VCaP (cell line): ENCODE measurements around the gene TPCN1.

Source experiments
- H3K27ac ChIP-seq: fragments of 450-650 bp; 2 replicates; pipeline ENCODE4 v1.5.1; 2017
- CTCF ChIP-seq: fragments of 450-650 bp; conservative IDR thresholded peaks from 2 replicates; pipeline ENCODE4 v1.5.1; 2017; ENCODE audit warnings: mild to moderate bottlenecking, moderate library complexity

The TPCN1 gene

GRCh38 chr12:113220593-113221180 is 577 bp upstream of the TPCN1 start:
- H3K27ac ChIP-seq = peak overlapping the region; percentile 94
- TF ChIP-seq CTCF = no peak

DNA sequence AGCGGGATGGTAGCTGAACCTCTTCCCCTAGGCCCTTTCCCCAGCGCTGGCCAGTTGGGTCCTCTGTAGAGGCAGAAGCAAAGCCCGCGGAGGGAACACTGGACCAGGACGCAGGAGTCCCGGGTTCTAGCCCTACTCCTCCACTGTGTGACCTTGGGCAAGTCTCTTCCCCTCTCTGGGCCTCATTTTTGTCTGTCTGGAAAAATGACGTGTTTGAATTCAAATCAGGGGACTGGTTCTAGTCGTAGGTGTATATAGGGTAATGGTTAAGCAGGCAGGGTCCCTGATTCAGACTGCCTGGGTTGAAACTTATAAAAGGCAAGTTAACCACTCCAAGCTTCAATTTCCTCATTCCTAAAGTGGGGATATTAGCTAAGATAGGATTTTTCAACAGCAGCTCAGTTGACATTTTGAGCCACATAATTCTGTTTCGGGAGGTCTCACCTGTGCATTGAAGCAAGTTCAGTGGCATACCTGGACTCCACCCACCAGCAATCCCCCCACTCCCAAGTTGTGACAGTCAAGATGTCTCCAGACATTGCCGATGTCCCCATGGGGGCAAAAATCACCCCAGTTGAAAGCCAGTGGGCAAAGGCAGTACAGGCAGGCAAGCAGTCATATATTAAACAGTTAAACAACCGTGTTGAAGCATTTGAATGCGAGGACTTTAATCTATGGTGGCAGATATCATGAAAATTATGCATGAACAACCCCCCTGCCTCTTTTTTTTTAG is 899 bp downstream of the TPCN1 start:
- TF ChIP-seq CTCF = no peak
- H3K27ac ChIP-seq = peak overlapping the region; percentile 94

DNA sequence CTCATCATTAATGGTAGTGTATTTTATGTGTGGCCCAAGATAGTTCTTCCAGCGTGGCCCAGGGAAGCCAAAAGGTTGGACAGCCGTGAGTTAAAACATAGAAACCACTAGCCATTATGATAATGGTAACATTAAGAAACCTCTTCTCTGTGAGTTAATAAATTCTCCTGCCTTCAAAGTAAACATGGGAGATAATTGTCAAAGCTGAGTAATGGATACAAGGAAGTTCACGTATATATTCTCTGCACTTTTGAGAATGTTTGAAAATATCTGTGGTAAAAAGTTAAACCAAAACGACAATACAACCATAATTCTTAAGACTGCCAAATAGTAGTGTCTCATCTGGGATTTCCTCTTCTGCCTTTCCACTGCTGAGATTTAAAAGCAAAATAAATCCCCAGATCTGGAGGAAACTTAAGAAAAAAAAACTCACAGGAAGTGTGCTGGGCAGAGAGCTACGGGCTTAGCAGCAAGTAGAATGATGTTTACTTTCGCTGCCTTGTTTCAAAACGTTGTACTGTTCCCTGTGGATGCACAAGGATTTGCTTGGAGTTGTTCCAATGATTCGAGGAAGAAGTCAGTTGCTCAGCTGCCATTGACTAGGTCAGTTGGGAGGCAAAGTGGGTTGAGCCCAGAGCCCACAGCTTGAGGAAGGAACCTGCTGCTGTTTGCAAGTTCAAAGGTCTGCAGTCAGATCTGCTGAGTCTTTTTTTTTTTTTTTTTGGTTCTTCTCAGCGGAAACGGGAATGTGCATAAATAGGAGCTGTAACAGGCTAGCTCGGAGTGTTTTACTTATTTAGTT is 1.7 kb downstream of the TPCN1 start:
- peak overlapping the region; percentile 94 for H3K27ac ChIP-seq
- TF ChIP-seq CTCF = no peak

DNA sequence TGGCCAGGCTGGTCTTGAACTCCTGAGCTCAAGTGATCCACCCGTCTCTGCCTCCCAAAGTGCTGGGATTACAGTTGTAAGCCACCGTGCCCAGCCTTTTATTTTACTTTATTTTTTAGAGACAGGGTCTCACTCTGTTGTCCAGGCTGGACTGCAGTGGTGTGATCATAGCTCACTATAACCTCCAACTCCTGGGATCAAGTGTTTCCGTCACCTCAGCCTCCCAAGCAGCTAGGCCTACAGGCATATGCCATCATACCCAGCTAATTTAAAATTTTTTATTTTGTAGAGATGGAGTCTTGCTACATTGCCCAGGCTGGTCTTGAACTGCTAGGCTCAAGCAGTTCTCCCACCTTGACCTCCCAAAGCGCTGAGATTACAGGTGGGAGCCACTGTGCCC is 3.7 kb downstream of the TPCN1 start:
- peak overlapping the region; percentile 94 for H3K27ac ChIP-seq
- no peak for TF ChIP-seq CTCF

- TF ChIP-seq CTCF = no peak
- peak overlapping the region; percentile 23; the same call in 1 of the 2 replicates for H3K27ac ChIP-seq
Measured at GRCh38 chr12:113226696-113227568, 5.7 kb downstream of the TPCN1 start.

DNA sequence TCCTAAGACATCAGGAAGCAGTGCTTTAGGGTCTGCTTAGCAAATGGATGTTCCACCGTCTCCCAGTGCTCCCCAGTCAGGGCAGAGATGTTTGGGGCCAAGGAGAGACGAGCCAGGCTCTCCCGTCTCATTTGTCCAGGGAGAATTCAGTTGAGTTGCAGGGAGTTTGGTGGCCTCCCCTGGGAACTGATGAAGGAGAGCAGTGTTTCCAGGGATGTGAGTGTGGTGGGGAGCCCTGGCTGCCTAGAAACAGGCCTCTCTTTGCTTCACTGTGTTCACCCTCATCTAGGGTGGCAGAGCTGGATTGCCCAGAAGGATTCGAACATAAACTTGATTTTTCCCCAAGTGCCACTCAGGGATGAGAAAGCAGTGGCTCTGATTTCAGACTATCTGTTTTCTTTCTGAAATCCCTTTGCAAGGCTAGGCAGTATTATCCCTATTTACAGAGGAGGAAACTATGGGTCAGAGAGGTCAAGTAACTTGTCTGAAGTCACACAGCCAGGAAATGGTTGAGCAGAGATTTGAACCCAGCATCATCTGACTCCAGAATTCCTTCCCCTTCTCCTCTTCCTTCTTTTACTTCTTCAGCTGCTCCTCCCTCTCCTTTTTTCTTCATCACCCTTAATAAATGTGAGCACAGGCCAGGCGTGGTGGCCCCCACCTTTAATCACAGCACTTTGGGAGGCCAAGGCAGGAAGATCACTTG is 6.6 kb downstream of the TPCN1 start:
- no peak for TF ChIP-seq CTCF
- H3K27ac ChIP-seq = peak overlapping the region; percentile 23; the same call in 1 of the 2 replicates
